ENCODE results near the gene SMAD3.
"Not testable (repeated sequence)": the region's sequence is repeated elsewhere in the genome, so short reads cannot be mapped to it uniquely, and the experiment has no call there.

The SMAD3 gene

GRCh38 chr15:67152429-67152828 is 87.0 kb downstream of the SMAD3 start:
- 36% methylated on average over 1 of the region's 1 CpG for WGBS
- Histone ChIP-seq H3K9me3 (ENCODE audit: insufficient read depth, low read depth, low read length) (no peaks in the 10 kb centered on the region), H3K4me1 (ENCODE audit: insufficient read depth, low read length) (peaks cover 47% of the 10 kb centered on the region), H3K36me3 (ENCODE audit: insufficient read depth, low read length) (no peaks in the 10 kb centered on the region), H3K27me3 (ENCODE audit: insufficient read depth, low read length) (no peaks in the 10 kb centered on the region; the same call in 1 of the 2 replicates), H3K27ac (ENCODE audit: low read depth, low read length) (peak overlapping the region; percentile 56; the same call in 1 of the 2 replicates), H3K4me3 (ENCODE audit: low read length) (no peak overlapping the region), H3K9ac (ENCODE audit: low read depth, low read length) (no peak overlapping the region)

GRCh38 chr15:67153044-67153443 is 87.6 kb downstream of the SMAD3 start:
- 63% methylated on average over 6 of the region's 6 CpGs for WGBS
- not testable (repeated sequence) for H3K27me3 ChIP-seq (ENCODE audit: insufficient read depth, low read length); H3K4me3 ChIP-seq (ENCODE audit: low read length); H3K9me3 ChIP-seq (ENCODE audit: insufficient read depth, low read depth, low read length); H3K36me3 ChIP-seq (ENCODE audit: insufficient read depth, low read length); H3K9ac ChIP-seq (ENCODE audit: low read depth, low read length)
- Histone ChIP-seq H3K27ac (ENCODE audit: low read depth, low read length) (peak overlapping the region; percentile 56; the same call in 1 of the 2 replicates), H3K4me1 (ENCODE audit: insufficient read depth, low read length) (peaks cover 41% of the 10 kb centered on the region)

GRCh38 chr15:67154249-67154648 is 88.8 kb downstream of the SMAD3 start:
- Histone ChIP-seq H3K27me3 (ENCODE audit: insufficient read depth, low read length) (no peaks in the 10 kb centered on the region), H3K27ac (ENCODE audit: low read depth, low read length) (no peak overlapping the region), H3K9ac (ENCODE audit: low read depth, low read length) (no peak overlapping the region), H3K9me3 (ENCODE audit: insufficient read depth, low read depth, low read length) (no peaks in the 10 kb centered on the region), H3K36me3 (ENCODE audit: insufficient read depth, low read length) (no peaks in the 10 kb centered on the region), H3K4me3 (ENCODE audit: low read length) (no peak overlapping the region), H3K4me1 (ENCODE audit: insufficient read depth, low read length) (peaks cover 29% of the 10 kb centered on the region)

GRCh38 chr15:67156426-67156825 is 91.0 kb downstream of the SMAD3 start:
- Histone ChIP-seq H3K27me3 (ENCODE audit: insufficient read depth, low read length) (no peaks in the 10 kb centered on the region), H3K36me3 (ENCODE audit: insufficient read depth, low read length) (no peaks in the 10 kb centered on the region), H3K4me3 (ENCODE audit: low read length) (no peak overlapping the region), H3K4me1 (ENCODE audit: insufficient read depth, low read length) (peaks cover 12% of the 10 kb centered on the region), H3K9ac (ENCODE audit: low read depth, low read length) (no peak overlapping the region), H3K9me3 (ENCODE audit: insufficient read depth, low read depth, low read length) (no peaks in the 10 kb centered on the region), H3K27ac (ENCODE audit: low read depth, low read length) (no peak overlapping the region)
- WGBS, result 84% methylated on average over 2 of the region's 2 CpGs

GRCh38 chr15:67156834-67157233 is 91.4 kb downstream of the SMAD3 start:
- Histone ChIP-seq H3K36me3 (ENCODE audit: insufficient read depth, low read length) (no peaks in the 10 kb centered on the region), H3K27ac (ENCODE audit: low read depth, low read length) (no peak overlapping the region), H3K9me3 (ENCODE audit: insufficient read depth, low read depth, low read length) (no peaks in the 10 kb centered on the region), H3K27me3 (ENCODE audit: insufficient read depth, low read length) (no peaks in the 10 kb centered on the region), H3K4me3 (ENCODE audit: low read length) (no peak overlapping the region), H3K4me1 (ENCODE audit: insufficient read depth, low read length) (peaks cover 11% of the 10 kb centered on the region), H3K9ac (ENCODE audit: low read depth, low read length) (no peak overlapping the region)
- WGBS, result 90% methylated on average over 3 of the region's 3 CpGs

GRCh38 chr15:67157521-67158252 is 92.3 kb downstream of the SMAD3 start:
- no peak overlapping the region for H3K4me3 ChIP-seq (ENCODE audit: low read length)
- no peak overlapping the region for H3K27ac ChIP-seq (ENCODE audit: low read depth, low read length)
- WGBS, result 95% methylated on average over 8 of the region's 8 CpGs
- no peaks in the 10 kb centered on the region for H3K36me3 ChIP-seq (ENCODE audit: insufficient read depth, low read length)
- peaks cover 3% of the 10 kb centered on the region for H3K4me1 ChIP-seq (ENCODE audit: insufficient read depth, low read length)
- no peaks in the 10 kb centered on the region for H3K9me3 ChIP-seq (ENCODE audit: insufficient read depth, low read depth, low read length)
- no peaks in the 10 kb centered on the region for H3K27me3 ChIP-seq (ENCODE audit: insufficient read depth, low read length)
- no peak overlapping the region for H3K9ac ChIP-seq (ENCODE audit: low read depth, low read length)

GRCh38 chr15:67158367-67158766 is 93.0 kb downstream of the SMAD3 start:
- Histone ChIP-seq H3K9ac (ENCODE audit: low read depth, low read length) (no peak overlapping the region), H3K36me3 (ENCODE audit: insufficient read depth, low read length) (no peaks in the 10 kb centered on the region)

GRCh38 chr15:67161412-67161811 is 96.0 kb downstream of the SMAD3 start:
- Histone ChIP-seq H3K27me3 (ENCODE audit: insufficient read depth, low read length) (no peaks in the 10 kb centered on the region), H3K9me3 (ENCODE audit: insufficient read depth, low read depth, low read length) (no peaks in the 10 kb centered on the region), H3K27ac (ENCODE audit: low read depth, low read length) (no peak overlapping the region), H3K36me3 (ENCODE audit: insufficient read depth, low read length) (no peaks in the 10 kb centered on the region), H3K4me3 (ENCODE audit: low read length) (no peak overlapping the region), H3K4me1 (ENCODE audit: insufficient read depth, low read length) (peaks cover 20% of the 10 kb centered on the region), H3K9ac (ENCODE audit: low read depth, low read length) (no peak overlapping the region)
- 89% methylated on average over 5 of the region's 5 CpGs for WGBS

More at GRCh38 chr15:67158367-67158766, 93.0 kb downstream of the SMAD3 start:
- no peak overlapping the region for H3K27ac ChIP-seq (ENCODE audit: low read depth, low read length)
- no peak overlapping the region for H3K4me3 ChIP-seq (ENCODE audit: low read length)
- H3K4me1 ChIP-seq (ENCODE audit: insufficient read depth, low read length), result no peaks in the 10 kb centered on the region
- no peaks in the 10 kb centered on the region for H3K27me3 ChIP-seq (ENCODE audit: insufficient read depth, low read length)
- WGBS, result 92% methylated on average over 7 of the region's 7 CpGs
- no peaks in the 10 kb centered on the region for H3K9me3 ChIP-seq (ENCODE audit: insufficient read depth, low read depth, low read length)

- H3K4me3 ChIP-seq (ENCODE audit: low read length), result no peak overlapping the region
- WGBS, result 88% methylated on average over 4 of the region's 4 CpGs
Measured at GRCh38 chr15:67161881-67162280, 96.5 kb downstream of the SMAD3 start.

GRCh38 chr15:67163180-67163579 is 97.8 kb downstream of the SMAD3 start:
- Histone ChIP-seq H3K27me3 (ENCODE audit: insufficient read depth, low read length) (no peaks in the 10 kb centered on the region), H3K9ac (ENCODE audit: low read depth, low read length) (no peak overlapping the region), H3K4me1 (ENCODE audit: insufficient read depth, low read length) (peaks cover 26% of the 10 kb centered on the region)

More at GRCh38 chr15:67161881-67162280, 96.5 kb downstream of the SMAD3 start:
- no peaks in the 10 kb centered on the region for H3K9me3 ChIP-seq (ENCODE audit: insufficient read depth, low read depth, low read length)
- no peak overlapping the region for H3K27ac ChIP-seq (ENCODE audit: low read depth, low read length)
- no peaks in the 10 kb centered on the region for H3K27me3 ChIP-seq (ENCODE audit: insufficient read depth, low read length)
- peaks cover 1% of the 10 kb centered on the region for H3K36me3 ChIP-seq (ENCODE audit: insufficient read depth, low read length)
- H3K9ac ChIP-seq (ENCODE audit: low read depth, low read length), result no peak overlapping the region
- H3K4me1 ChIP-seq (ENCODE audit: insufficient read depth, low read length), result peaks cover 25% of the 10 kb centered on the region

GRCh38 chr15:67164401-67164791 is 99.0 kb downstream of the SMAD3 start:
- H3K4me1 ChIP-seq (ENCODE audit: insufficient read depth, low read length), result peaks cover 26% of the 10 kb centered on the region
- peaks cover 18% of the 10 kb centered on the region for H3K36me3 ChIP-seq (ENCODE audit: insufficient read depth, low read length)
- H3K9ac ChIP-seq (ENCODE audit: low read depth, low read length), result no peak overlapping the region
- H3K27ac ChIP-seq (ENCODE audit: low read depth, low read length), result peak overlapping the region; percentile 90; the same call in 1 of the 2 replicates
- no peak overlapping the region for H3K4me3 ChIP-seq (ENCODE audit: low read length)
- H3K27me3 ChIP-seq (ENCODE audit: insufficient read depth, low read length), result no peaks in the 10 kb centered on the region
- 71% methylated on average over 5 of the region's 5 CpGs for WGBS
- H3K9me3 ChIP-seq (ENCODE audit: insufficient read depth, low read depth, low read length), result no peaks in the 10 kb centered on the region

More at GRCh38 chr15:67163180-67163579, 97.8 kb downstream of the SMAD3 start:
- H3K36me3 ChIP-seq (ENCODE audit: insufficient read depth, low read length), result peaks cover 11% of the 10 kb centered on the region
- H3K27ac ChIP-seq (ENCODE audit: low read depth, low read length), result no peak overlapping the region
- no peak overlapping the region for H3K4me3 ChIP-seq (ENCODE audit: low read length)
- H3K9me3 ChIP-seq (ENCODE audit: insufficient read depth, low read depth, low read length), result no peaks in the 10 kb centered on the region
- 96% methylated on average over 6 of the region's 6 CpGs for WGBS

All from HUES64 (cell line).